Measurements from ENCODE around the gene TOP3B. TPM values are rescaled to one million over a fixed set of nuclear protein-coding genes. Genes with fewer than 3 reads are reported as not detected.
A peak's percentile ranks its signal among the peaks of the same experiment; 100 is the strongest.
"Not testable (repeated sequence)": the region's sequence is repeated elsewhere in the genome, so short reads cannot be mapped to it uniquely, and the experiment has no call there.

TOP3B gene
- total RNA-seq, 2 donors from 2014 or later, result 25.3 to 33.2 TPM

- ATAC-seq, result peak; percentile 59
- intact Hi-C loops (cut with DNase I, micrococcal nuclease), result no loop called here
- peak in 1 of 2 donors; percentile 53 for DNase-seq
Measured at GRCh38 chr22:21951931-21952465, 30.6 kb downstream of the TOP3B start.

- DNase-seq (no peak), ATAC-seq (no peak)
- intact Hi-C loops (cut with DNase I, micrococcal nuclease), result no loop called here
Measured at GRCh38 chr22:21951062-21951461, 31.5 kb downstream of the TOP3B start.

- ATAC-seq (no peak), DNase-seq (no peak)
- intact Hi-C loops (cut with DNase I, micrococcal nuclease), result loop anchor here in 1 of 2 donors (10.0 kb wide), 1 partner anchor 235 kb away; no protein-coding TSS in a partner anchor
Measured at GRCh38 chr22:21949948-21950347, 32.6 kb downstream of the TOP3B start.

GRCh38 chr22:21949569-21949918, 33.0 kb downstream of the TOP3B start:
- intact Hi-C loops (cut with DNase I, micrococcal nuclease), result loop anchor here in 1 of 2 donors (10.0 kb wide), 1 partner anchor 235 kb away; no protein-coding TSS in a partner anchor
- ATAC-seq, result no peak
- DNase-seq, result no peak

- no peak for DNase-seq
- no peak for ATAC-seq
- intact Hi-C loops (cut with DNase I, micrococcal nuclease), result loop anchor here in 1 of 2 donors (10.0 kb wide), 1 partner anchor 234 kb away; no protein-coding TSS in a partner anchor
Measured at GRCh38 chr22:21948824-21949568, 33.6 kb downstream of the TOP3B start.

- DNase-seq, result no peak
- intact Hi-C loops (cut with DNase I, micrococcal nuclease), result loop anchor here in 1 of 2 donors (10.0 kb wide), 1 partner anchor 234 kb away; no protein-coding TSS in a partner anchor
- ATAC-seq, result no peak
Measured at GRCh38 chr22:21948390-21948789, 34.2 kb downstream of the TOP3B start.

- ATAC-seq (no peak), DNase-seq (no peak)
- intact Hi-C loops (cut with DNase I, micrococcal nuclease), result loop anchor here in 1 of 2 donors (10.0 kb wide), 1 partner anchor 233 kb away; no protein-coding TSS in a partner anchor
Measured at GRCh38 chr22:21947040-21948014, 35.3 kb downstream of the TOP3B start.

- DNase-seq (no peak), ATAC-seq (no peak)
- intact Hi-C loops (cut with DNase I, micrococcal nuclease), result loop anchor here in 1 of 2 donors (10.0 kb wide), 1 partner anchor 232 kb away; no protein-coding TSS in a partner anchor
Measured at GRCh38 chr22:21946262-21946925, 36.2 kb downstream of the TOP3B start.

GRCh38 chr22:21945453-21946261, 36.9 kb downstream of the TOP3B start:
- DNase-seq (no peak), ATAC-seq (no peak)
- intact Hi-C loops (cut with DNase I, micrococcal nuclease), result loop anchor here in 1 of 2 donors (10.0 kb wide), 1 partner anchor 231 kb away; no protein-coding TSS in a partner anchor

- ATAC-seq (no peak), DNase-seq (no peak)
- intact Hi-C loops (cut with DNase I, micrococcal nuclease), result loop anchor here in 1 of 2 donors (10.0 kb wide), 1 partner anchor 230 kb away; no protein-coding TSS in a partner anchor
Measured at GRCh38 chr22:21944871-21945270, 37.7 kb downstream of the TOP3B start.

- intact Hi-C loops (cut with DNase I, micrococcal nuclease), result loop anchor here in 1 of 2 donors (10.0 kb wide), 1 partner anchor 229 kb away; no protein-coding TSS in a partner anchor
- no peak for ATAC-seq
- DNase-seq, result no peak
Measured at GRCh38 chr22:21943571-21944448, 38.8 kb downstream of the TOP3B start.

- intact Hi-C loops (cut with DNase I, micrococcal nuclease), result loop anchor here in 1 of 2 donors (10.0 kb wide), 1 partner anchor 228 kb away; no protein-coding TSS in a partner anchor
Measured at GRCh38 chr22:21942407-21943343, 39.9 kb downstream of the TOP3B start.

GRCh38 chr22:21941921-21942320, 40.7 kb downstream of the TOP3B start:
- DNase-seq (no peak), ATAC-seq (no peak)
- intact Hi-C loops (cut with DNase I, micrococcal nuclease), result loop anchor here in 1 of 2 donors (10.0 kb wide), 1 partner anchor 227 kb away; no protein-coding TSS in a partner anchor

More at GRCh38 chr22:21942407-21943343, 39.9 kb downstream of the TOP3B start:
- DNase-seq (peak; percentile 43 to 49), ATAC-seq (no peak)

GRCh38 chr22:21940521-21940920, 42.1 kb downstream of the TOP3B start:
- intact Hi-C loops (cut with DNase I, micrococcal nuclease), result loop anchor here in 1 of 2 donors (10.0 kb wide), 1 partner anchor 226 kb away; no protein-coding TSS in a partner anchor
- no peak for DNase-seq
- no peak for ATAC-seq

- ATAC-seq, DNase-seq: not testable (repeated sequence)
- intact Hi-C loops (cut with DNase I, micrococcal nuclease), result loop anchor here in 1 of 2 donors (10.0 kb wide), 1 partner anchor 225 kb away; no protein-coding TSS in a partner anchor
Measured at GRCh38 chr22:21939935-21940334, 42.7 kb downstream of the TOP3B start.
